GM21723 (cell line): ENCODE results near the gene HMGN5.

Experiments used
- ATAC-seq: cut with Tn5 transposase; IDR thresholded peaks from one replicate; pipeline ENCODE4 v1.9.1; 2021; ENCODE audit warnings: mild to moderate bottlenecking, moderate library complexity; ENCODE audit not compliant: unreplicated experiment

The HMGN5 gene

GRCh38 chrX:81201671-81202455 lies at the start of gene HMGN5, which contains the start of gene SH3BGRL:
TSS of gene HMGN5 (minus strand) at chrX:81201913. CDS start at chrX:81121549, 80,364 bp downstream.
TSS of gene SH3BGRL (plus strand) at chrX:81202102. CDS start at chrX:81202201, 99 bp downstream.
- peak; percentile 96 for ATAC-seq

GRCh38 chrX:81241753-81242152 lies 40.0 kb upstream of the HMGN5 start:
- no peak for ATAC-seq

- no peak for ATAC-seq
These were observed 39.1 kb upstream of the HMGN5 start for GRCh38 chrX:81240701-81241331.

- no peak for ATAC-seq
These were observed 36.5 kb upstream of the HMGN5 start for GRCh38 chrX:81238166-81238565.

DNA sequence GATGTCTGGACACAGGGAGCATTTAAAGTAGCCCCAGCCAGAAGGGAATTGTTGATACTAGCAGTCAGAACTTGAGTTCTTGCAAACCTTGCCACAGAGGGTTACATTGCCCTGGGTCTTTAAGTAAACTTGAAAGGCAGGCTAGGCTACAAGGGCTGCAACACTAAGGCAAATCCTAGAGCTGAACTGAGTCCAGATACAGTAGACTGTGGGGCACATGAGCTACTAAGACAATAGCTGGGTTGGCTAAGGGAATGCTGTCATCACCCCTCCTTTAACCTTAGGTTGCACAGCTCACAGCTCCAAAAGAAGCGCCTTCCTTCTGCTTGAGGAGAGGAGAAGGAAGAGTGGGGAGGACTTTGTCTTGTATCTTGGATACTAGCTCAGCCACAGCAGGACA lies 35.8 kb upstream of the HMGN5 start:
- ATAC-seq: no peak

- no peak for ATAC-seq
These were observed 30.5 kb upstream of the HMGN5 start for GRCh38 chrX:81232218-81232617.

DNA sequence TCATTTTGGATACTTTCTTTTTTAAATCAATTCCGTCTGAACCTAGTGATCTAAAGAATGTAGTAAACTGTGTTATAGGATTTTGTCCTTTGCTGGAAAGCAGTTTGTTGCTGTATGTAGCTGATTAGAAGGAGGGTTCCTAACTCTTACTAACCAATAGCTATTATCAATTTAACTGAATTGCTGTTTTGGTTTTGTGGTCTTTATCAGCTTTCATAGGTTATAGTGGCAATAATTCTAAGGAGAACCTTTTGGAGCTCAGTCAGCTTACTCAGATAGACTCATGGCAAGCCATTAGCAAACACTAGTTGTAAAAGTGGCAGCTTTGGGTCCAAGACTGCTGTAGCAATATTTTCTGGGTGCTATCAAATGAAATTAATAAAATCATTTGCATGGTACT lies 29.8 kb upstream of the HMGN5 start:
- no peak for ATAC-seq

GRCh38 chrX:81229901-81230300 lies 28.2 kb upstream of the HMGN5 start:
- no peak for ATAC-seq

DNA sequence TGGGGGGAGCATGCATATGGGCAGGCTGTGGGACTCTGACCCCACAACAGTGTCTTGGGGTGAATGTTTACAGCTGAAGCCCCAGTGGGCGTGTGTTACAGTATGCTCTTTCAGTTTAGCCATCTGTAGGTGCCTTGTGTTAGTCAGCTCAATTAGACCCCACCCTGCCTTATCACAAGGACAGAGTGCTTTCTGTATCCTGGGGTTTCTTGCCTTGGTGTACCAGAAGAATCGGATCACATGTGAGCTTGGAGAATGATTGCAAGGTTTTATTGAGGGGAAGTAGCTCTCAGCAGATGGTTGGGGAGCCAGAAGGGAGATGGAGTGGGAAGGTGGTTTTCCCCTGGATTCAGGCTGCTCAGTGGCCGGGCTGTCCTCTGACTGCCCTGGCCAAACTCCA lies 27.5 kb upstream of the HMGN5 start:
- no peak for ATAC-seq

- no peak for ATAC-seq
These were observed 14.0 kb upstream of the HMGN5 start for GRCh38 chrX:81215685-81216084.

GRCh38 chrX:81208916-81209315 lies 7.2 kb upstream of the HMGN5 start:
- no peak for ATAC-seq

GRCh38 chrX:81206476-81206875 lies 4.8 kb upstream of the HMGN5 start:
- no peak for ATAC-seq

GRCh38 chrX:81205551-81205950 lies 3.8 kb upstream of the HMGN5 start:
- ATAC-seq: no peak

DNA sequence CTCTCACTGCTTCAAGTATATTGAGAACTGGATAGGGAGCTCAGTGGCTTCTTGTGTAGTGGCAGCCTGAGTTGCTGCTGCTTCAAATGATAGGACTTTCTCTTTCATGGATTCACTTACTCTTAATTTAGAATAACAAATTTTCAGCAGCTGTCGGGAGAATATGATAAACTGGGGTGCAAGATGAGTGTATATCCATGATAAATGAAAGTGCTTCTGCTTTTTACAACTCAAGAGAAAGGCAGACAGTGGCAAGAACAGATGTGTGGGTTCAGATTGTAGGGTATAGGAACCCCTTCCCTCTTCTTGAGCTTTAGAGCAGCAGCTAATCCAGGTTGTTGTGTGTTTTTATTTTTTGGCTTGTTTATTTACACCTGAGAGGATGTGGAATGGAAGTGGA lies 1.2 kb upstream of the HMGN5 start:
- ATAC-seq: no peak

GRCh38 chrX:81202456-81202819 lies 725 bp upstream of the HMGN5 start:
- peak; percentile 28 for ATAC-seq

GRCh38 chrX:81201071-81201470 lies 642 bp downstream of the HMGN5 start:
- ATAC-seq: no peak

- ATAC-seq: peak; percentile 98
These were observed 6.0 kb downstream of the HMGN5 start for GRCh38 chrX:81195712-81196111.

GRCh38 chrX:81195259-81195658 lies 6.5 kb downstream of the HMGN5 start:
- ATAC-seq: no peak

DNA sequence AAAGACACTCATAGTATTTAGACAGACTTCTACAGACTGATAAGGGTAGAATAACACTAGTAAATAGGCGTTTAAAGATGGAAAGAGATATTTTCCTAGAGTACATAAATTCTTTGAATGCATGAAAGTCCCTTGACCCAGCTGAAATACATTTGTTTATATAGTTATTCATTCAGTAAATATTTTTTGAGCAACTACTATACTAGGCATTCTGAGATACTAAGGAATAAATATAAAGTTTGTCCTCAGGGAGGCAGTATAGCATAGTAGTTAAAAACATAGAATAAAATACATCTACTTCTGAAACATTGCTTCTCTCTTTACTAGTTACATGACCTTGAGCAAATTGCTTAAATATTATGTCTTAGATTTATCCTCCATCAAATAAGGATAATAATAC lies 27.4 kb downstream of the HMGN5 start:
- peak; percentile 55 for ATAC-seq

- ATAC-seq: no peak
These were observed 33.3 kb downstream of the HMGN5 start for GRCh38 chrX:81168391-81168790.

DNA sequence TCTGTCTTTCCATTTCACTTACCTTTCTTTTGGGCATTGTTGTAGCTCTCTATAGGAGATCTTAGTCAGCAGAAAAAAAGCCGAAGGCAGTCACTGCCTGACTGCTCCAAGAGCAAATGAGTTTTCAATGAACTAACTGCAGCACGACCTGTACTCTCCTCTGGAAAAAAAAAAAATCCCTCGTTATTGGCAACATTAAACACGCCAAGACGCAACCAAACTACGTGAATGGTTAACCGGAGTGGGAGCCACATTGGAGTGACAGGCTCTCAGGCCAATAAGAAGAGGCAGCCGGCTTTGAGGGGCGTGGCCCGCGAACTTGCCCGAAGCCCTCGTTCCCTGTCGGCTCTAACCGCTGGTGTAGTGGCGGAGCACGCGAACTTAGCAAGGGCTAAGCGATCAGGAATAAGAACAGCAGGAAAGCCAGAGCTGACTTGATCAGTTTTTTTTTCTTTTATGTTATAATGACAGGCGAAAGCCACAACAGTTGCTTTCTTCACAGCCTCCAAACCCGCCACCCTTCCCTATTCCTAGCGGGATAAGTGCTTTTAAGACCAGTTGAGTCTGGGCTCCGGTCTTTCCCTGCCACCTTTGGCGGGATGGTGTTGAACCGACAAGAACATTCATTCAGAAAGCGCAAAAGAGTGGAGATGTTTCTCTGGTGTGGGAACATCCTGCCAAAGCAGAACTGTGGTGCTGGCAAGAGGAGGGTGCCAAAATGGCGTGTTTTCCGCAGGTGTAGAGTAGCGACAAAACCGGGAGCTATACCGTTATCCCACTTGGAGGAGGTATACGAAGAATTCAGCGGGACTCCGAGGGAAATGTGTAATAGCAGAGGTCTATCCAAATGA lies 80.0 kb downstream of the HMGN5 start:
- ATAC-seq: peak; percentile 96
